GM23338 (cell line): ENCODE measurements around the gene GSAP. TPM values are rescaled to one million over a fixed set of nuclear protein-coding genes. Genes with fewer than 3 reads are reported as not detected.
A peak's percentile ranks its signal among the peaks of the same experiment; 100 is the strongest.

ENCODE experiments used
- ATAC-seq: fragments of 200-7000 bp; cut with Tn5 transposase; 3 replicates; pipeline ENCODE4 v1.9.1; 2020
- DNase-seq: peaks from one replicate; pipeline ENCODE4 v3.0.0-alpha.2; 2015; ENCODE audit warnings: low spot score
- H2AFZ ChIP-seq: fragments of 200-600 bp; sonication (generic); 2 replicates; pipeline ENCODE4 v1.8.0; 2016; ENCODE audit warnings: antibody characterized with exemption, mild to moderate bottlenecking, moderate library complexity
- H3F3A ChIP-seq: fragments of 200-600 bp; sonication (generic); replicated peaks from 2 replicates; pipeline ENCODE4 v1.8.0; 2017; ENCODE audit warnings: antibody characterized with exemption, mixed run types, low read depth
- H3K27ac ChIP-seq: fragments of 200-600 bp; sonication (generic); 2 replicates; pipeline ENCODE4 v1.6.1; 2016; ENCODE audit warnings: low read depth
- H3K27me3 ChIP-seq: fragments of 200-600 bp; sonication (generic); 2 replicates; pipeline ENCODE4 v1.8.0; 2016; ENCODE audit warnings: mild to moderate bottlenecking, mixed run types, moderate library complexity; ENCODE audit not compliant: insufficient read depth
- H3K36me3 ChIP-seq: fragments of 200-600 bp; sonication (generic); 2 replicates; pipeline ENCODE4 v1.8.0; 2016; ENCODE audit warnings: mild to moderate bottlenecking; ENCODE audit not compliant: insufficient read depth
- H3K4me1 ChIP-seq: fragments of 200-600 bp; sonication (generic); 2 replicates; pipeline ENCODE4 v1.8.0; 2016; ENCODE audit warnings: mild to moderate bottlenecking, moderate library complexity; ENCODE audit not compliant: insufficient read depth
- H3K4me2 ChIP-seq: fragments of 200-600 bp; sonication (generic); 2 replicates; pipeline ENCODE4 v1.7.1; 2017; ENCODE audit warnings: mixed run types
- H3K4me3 ChIP-seq: fragments of 200-600 bp; sonication (generic); 2 replicates; pipeline ENCODE4 v1.6.1; 2016; ENCODE audit warnings: mixed run types
- H3K79me2 ChIP-seq: fragments of 200-600 bp; sonication (generic); replicated peaks from 2 replicates; pipeline ENCODE4 v1.8.0; 2017; ENCODE audit warnings: mild to moderate bottlenecking; ENCODE audit not compliant: insufficient read depth
- H3K9me2 ChIP-seq: fragments of 200-600 bp; sonication (generic); 2 replicates; pipeline ENCODE4 v1.8.0; 2017; ENCODE audit not compliant: insufficient read depth
- H4K20me1 ChIP-seq: fragments of 200-600 bp; sonication (generic); replicated peaks from 2 replicates; pipeline ENCODE4 v1.8.0; 2017; ENCODE audit warnings: mild to moderate bottlenecking; ENCODE audit not compliant: insufficient read depth
- H3K27ac Mint-ChIP-seq: 2 replicates; pipeline ENCODE4 v1.8.0; 2020; ENCODE audit warnings: inconsistent platforms, mild to moderate bottlenecking, moderate library complexity, mixed read lengths
- H3K27me3 Mint-ChIP-seq: 3 replicates; pipeline ENCODE4 v1.8.0; 2022; ENCODE audit warnings: low read depth, mild to moderate bottlenecking, moderate library complexity, mixed read lengths, inconsistent platforms; ENCODE audit not compliant: insufficient read depth, poor library complexity
- H3K36me3 Mint-ChIP-seq: 3 replicates; pipeline ENCODE4 v1.8.0; 2021; ENCODE audit warnings: low read depth, mild to moderate bottlenecking, inconsistent platforms, moderate library complexity, mixed read lengths
- H3K4me1 Mint-ChIP-seq: 3 replicates; pipeline ENCODE4 v1.8.0; 2020; ENCODE audit warnings: mild to moderate bottlenecking, inconsistent platforms, mixed read lengths
- H3K4me3 Mint-ChIP-seq: 3 replicates; pipeline ENCODE4 v1.8.0; 2021; ENCODE audit warnings: moderate library complexity, mild to moderate bottlenecking, inconsistent platforms, mixed read lengths
- H3K9me3 Mint-ChIP-seq: 3 replicates; pipeline ENCODE4 v1.8.0; 2020; ENCODE audit warnings: moderate library complexity, mild to moderate bottlenecking, inconsistent platforms, mixed read lengths
- EZH2 ChIP-seq: fragments of 200-600 bp; sonication (generic); IDR thresholded peaks from one replicate; pipeline ENCODE4 v1.8.0; 2017; ENCODE audit warnings: antibody characterized with exemption, mild to moderate bottlenecking, low read depth; ENCODE audit not compliant: unreplicated experiment
- EZH2phosphoT487 ChIP-seq: fragments of 200-600 bp; sonication (generic); IDR thresholded peaks from one replicate; pipeline ENCODE4 v1.8.1; 2018; ENCODE audit warnings: antibody characterized with exemption; ENCODE audit not compliant: unreplicated experiment
- JUNB ChIP-seq: IDR thresholded peaks from one replicate; pipeline ENCODE4 v1.6.1; 2016; ENCODE audit warnings: antibody characterized with exemption; ENCODE audit not compliant: unreplicated experiment
- NANOG ChIP-seq: IDR thresholded peaks from 2 replicates; pipeline ENCODE4 v1.6.1; 2016; ENCODE audit warnings: antibody characterized with exemption, borderline replicate concordance
- POLR2AphosphoS5 ChIP-seq: IDR thresholded peaks from 2 replicates; pipeline ENCODE4 v1.6.1; 2016; ENCODE audit warnings: antibody characterized with exemption, low read depth
- STAT1 ChIP-seq: IDR thresholded peaks from one replicate; pipeline ENCODE4 v1.6.1; 2016; ENCODE audit warnings: antibody characterized with exemption; ENCODE audit not compliant: unreplicated experiment
- ZNF114 ChIP-seq: fragments of 250-450 bp; sonication (Bioruptor Pico); IDR thresholded peaks from 2 replicates; pipeline ENCODE4 v1.5.0; 2020; ENCODE audit warnings: mild to moderate bottlenecking, moderate library complexity
- ZNF331 ChIP-seq: fragments of 250-450 bp; sonication (Bioruptor Pico); IDR thresholded peaks from 2 replicates; pipeline ENCODE4 v1.5.0; 2020; ENCODE audit warnings: low read depth, mild to moderate bottlenecking, moderate library complexity
- polyA plus RNA-seq: library from polyadenylated mRNA; unstranded; fragments of >200 nt; fragmentation: Nextera tagmentation; extraction: Ambion mirVana; gene quantifications from 2 replicates; pipeline ENCODE4 v1.2.1, GENCODE V29; 2016
- total RNA-seq: library from RNA; depleted of rRNA; stranded (reverse); fragments of >200 nt; shearing (Covaris generic); gene quantifications from 2 replicates; pipeline ENCODE4 v1.2.3, GENCODE V29; 2014
- TF ChIP-seq, protein P1 (sequence below), 2 experiments: fragments of 200-600 bp in 1 of 2; sonication (generic) in 1 of 2; conservative IDR thresholded peaks; 2 replicates each; pipeline versions ENCODE4 v1.5.1 to v1.6.1; 2016 to 2017; ENCODE audit warnings: antibody characterized with exemption in 2 of 2, low read depth in 2 of 2, mild to moderate bottlenecking in 2 of 2, moderate library complexity in 1 of 2
- TF ChIP-seq, protein P2 (sequence below): fragments of 250-450 bp; sonication (Bioruptor Pico); IDR thresholded peaks from 2 replicates; pipeline ENCODE4 v1.5.0; 2020; ENCODE audit warnings: mild to moderate bottlenecking, moderate library complexity
- TF ChIP-seq, protein P3 (sequence below): IDR thresholded peaks from one replicate; pipeline ENCODE4 v1.6.1; 2018; ENCODE audit warnings: antibody characterized with exemption; ENCODE audit not compliant: unreplicated experiment

GSAP gene
- total and polyA plus RNA-seq, 2 experiments from 2014 or later, result 0.63 to 1.1 TPM

DNA sequence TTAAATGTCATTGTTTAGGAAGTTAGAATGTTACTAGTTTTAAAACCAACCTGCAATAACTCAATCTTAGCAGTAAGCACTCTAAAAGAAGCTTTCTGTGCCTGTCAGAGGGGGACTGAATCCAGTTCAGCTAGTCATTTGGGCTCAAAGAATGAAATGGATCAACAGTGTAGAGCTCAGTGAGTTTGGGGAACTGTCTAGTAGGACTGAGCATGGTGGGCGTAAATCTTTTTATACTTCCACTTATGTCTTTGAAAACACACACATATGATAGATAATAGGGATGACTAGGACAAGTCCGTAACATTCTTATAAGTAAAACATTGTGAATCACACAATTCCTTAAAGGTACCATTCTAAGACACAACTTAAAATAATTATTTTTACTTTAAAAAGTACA is 11.5 kb downstream of the GSAP start (continued):
- TF ChIP-seq, protein P1, sequence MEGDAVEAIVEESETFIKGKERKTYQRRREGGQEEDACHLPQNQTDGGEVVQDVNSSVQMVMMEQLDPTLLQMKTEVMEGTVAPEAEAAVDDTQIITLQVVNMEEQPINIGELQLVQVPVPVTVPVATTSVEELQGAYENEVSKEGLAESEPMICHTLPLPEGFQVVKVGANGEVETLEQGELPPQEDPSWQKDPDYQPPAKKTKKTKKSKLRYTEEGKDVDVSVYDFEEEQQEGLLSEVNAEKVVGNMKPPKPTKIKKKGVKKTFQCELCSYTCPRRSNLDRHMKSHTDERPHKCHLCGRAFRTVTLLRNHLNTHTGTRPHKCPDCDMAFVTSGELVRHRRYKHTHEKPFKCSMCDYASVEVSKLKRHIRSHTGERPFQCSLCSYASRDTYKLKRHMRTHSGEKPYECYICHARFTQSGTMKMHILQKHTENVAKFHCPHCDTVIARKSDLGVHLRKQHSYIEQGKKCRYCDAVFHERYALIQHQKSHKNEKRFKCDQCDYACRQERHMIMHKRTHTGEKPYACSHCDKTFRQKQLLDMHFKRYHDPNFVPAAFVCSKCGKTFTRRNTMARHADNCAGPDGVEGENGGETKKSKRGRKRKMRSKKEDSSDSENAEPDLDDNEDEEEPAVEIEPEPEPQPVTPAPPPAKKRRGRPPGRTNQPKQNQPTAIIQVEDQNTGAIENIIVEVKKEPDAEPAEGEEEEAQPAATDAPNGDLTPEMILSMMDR (conservative IDR thresholded peaks at IDR 0.05; ENCODE audit: low read depth in 2 of 2), result no peak
- TF ChIP-seq ZNF331 (CRISPR knock-in tag) (no peak), ZNF114 (no peak), STAT1 (no peak), EZH2 (no peak), NANOG (no peak)

DNA sequence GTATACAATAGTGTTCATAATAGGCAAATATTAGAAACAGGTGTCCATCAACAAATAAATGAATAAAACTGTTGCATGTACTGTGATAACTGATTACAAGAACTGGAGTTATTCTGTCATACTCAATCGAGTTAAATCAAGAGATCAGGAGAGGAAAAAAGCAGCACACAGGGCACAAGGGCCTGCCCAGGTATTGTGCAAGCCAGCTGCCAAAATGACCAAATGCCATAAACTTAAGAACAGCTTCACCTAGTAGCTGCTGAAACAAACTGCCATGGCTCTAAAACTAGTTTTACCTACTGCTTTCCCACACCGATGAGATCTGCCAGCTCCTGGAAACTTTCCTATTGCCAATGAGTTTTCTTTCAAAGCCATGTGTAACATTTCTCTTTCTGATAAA is 12.2 kb downstream of the GSAP start:
- H3K36me3 Mint-ChIP-seq, result no peaks in the 10 kb centered on the region
- H3F3A ChIP-seq, result no peaks in the 10 kb centered on the region
- H3K27me3 ChIP-seq, result no peaks in the 10 kb centered on the region
- no peaks in the 10 kb centered on the region for H3K9me2 ChIP-seq
- ATAC-seq, result no peak
- peaks cover 11% of the 10 kb centered on the region; the same call in 2 of the 3 replicates for H3K4me1 Mint-ChIP-seq
- DNase-seq, result no peak
- H3K4me2 ChIP-seq, result no peak overlapping the region
- H3K79me2 ChIP-seq, result no peaks in the 10 kb centered on the region
- H3K4me3 Mint-ChIP-seq, result no peak overlapping the region
- H4K20me1 ChIP-seq, result no peaks in the 10 kb centered on the region
- H3K27ac ChIP-seq, result no peak overlapping the region
- H3K27ac Mint-ChIP-seq, result no peak overlapping the region
- H3K4me3 ChIP-seq, result no peak overlapping the region
- no peaks in the 10 kb centered on the region for H3K36me3 ChIP-seq
- peaks cover 2% of the 10 kb centered on the region for H3K27me3 Mint-ChIP-seq
- H3K4me1 ChIP-seq, result peaks cover 11% of the 10 kb centered on the region
- peak overlapping the region; percentile 11; the same call in 1 of the 2 replicates for H2AFZ ChIP-seq
- no peaks in the 10 kb centered on the region for H3K9me3 Mint-ChIP-seq
- TF ChIP-seq, protein P2, sequence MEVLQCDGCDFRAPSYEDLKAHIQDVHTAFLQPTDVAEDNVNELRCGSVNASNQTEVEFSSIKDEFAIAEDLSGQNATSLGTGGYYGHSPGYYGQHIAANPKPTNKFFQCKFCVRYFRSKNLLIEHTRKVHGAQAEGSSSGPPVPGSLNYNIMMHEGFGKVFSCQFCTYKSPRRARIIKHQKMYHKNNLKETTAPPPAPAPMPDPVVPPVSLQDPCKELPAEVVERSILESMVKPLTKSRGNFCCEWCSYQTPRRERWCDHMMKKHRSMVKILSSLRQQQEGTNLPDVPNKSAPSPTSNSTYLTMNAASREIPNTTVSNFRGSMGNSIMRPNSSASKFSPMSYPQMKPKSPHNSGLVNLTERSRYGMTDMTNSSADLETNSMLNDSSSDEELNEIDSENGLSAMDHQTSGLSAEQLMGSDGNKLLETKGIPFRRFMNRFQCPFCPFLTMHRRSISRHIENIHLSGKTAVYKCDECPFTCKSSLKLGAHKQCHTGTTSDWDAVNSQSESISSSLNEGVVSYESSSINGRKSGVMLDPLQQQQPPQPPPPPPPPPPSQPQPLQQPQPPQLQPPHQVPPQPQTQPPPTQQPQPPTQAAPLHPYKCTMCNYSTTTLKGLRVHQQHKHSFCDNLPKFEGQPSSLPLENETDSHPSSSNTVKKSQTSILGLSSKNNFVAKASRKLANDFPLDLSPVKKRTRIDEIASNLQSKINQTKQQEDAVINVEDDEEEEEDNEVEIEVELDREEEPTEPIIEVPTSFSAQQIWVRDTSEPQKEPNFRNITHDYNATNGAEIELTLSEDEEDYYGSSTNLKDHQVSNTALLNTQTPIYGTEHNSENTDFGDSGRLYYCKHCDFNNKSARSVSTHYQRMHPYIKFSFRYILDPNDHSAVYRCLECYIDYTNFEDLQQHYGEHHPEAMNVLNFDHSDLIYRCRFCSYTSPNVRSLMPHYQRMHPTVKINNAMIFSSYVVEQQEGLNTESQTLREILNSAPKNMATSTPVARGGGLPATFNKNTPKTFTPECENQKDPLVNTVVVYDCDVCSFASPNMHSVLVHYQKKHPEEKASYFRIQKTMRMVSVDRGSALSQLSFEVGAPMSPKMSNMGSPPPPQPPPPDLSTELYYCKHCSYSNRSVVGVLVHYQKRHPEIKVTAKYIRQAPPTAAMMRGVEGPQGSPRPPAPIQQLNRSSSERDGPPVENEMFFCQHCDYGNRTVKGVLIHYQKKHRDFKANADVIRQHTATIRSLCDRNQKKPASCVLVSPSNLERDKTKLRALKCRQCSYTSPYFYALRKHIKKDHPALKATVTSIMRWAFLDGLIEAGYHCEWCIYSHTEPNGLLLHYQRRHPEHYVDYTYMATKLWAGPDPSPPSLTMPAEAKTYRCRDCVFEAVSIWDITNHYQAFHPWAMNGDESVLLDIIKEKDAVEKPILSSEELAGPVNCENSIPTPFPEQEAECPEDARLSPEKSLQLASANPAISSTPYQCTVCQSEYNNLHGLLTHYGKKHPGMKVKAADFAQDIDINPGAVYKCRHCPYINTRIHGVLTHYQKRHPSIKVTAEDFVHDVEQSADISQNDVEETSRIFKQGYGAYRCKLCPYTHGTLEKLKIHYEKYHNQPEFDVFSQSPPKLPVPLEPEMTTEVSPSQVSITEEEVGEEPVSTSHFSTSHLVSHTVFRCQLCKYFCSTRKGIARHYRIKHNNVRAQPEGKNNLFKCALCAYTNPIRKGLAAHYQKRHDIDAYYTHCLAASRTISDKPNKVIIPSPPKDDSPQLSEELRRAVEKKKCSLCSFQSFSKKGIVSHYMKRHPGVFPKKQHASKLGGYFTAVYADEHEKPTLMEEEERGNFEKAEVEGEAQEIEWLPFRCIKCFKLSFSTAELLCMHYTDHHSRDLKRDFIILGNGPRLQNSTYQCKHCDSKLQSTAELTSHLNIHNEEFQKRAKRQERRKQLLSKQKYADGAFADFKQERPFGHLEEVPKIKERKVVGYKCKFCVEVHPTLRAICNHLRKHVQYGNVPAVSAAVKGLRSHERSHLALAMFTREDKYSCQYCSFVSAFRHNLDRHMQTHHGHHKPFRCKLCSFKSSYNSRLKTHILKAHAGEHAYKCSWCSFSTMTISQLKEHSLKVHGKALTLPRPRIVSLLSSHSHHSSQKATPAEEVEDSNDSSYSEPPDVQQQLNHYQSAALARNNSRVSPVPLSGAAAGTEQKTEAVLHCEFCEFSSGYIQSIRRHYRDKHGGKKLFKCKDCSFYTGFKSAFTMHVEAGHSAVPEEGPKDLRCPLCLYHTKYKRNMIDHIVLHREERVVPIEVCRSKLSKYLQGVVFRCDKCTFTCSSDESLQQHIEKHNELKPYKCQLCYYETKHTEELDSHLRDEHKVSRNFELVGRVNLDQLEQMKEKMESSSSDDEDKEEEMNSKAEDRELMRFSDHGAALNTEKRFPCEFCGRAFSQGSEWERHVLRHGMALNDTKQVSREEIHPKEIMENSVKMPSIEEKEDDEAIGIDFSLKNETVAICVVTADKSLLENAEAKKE, result no peak
- TF ChIP-seq NANOG (no peak), JUNB (no peak), POLR2AphosphoS5 (no peak), ZNF331 (CRISPR knock-in tag) (no peak), ZNF114 (no peak), EZH2phosphoT487 (no peak), EZH2 (no peak), STAT1 (no peak)
- TF ChIP-seq, protein P1 (conservative IDR thresholded peaks at IDR 0.05; ENCODE audit: low read depth in 2 of 2), result no peak
- TF ChIP-seq, protein P3, sequence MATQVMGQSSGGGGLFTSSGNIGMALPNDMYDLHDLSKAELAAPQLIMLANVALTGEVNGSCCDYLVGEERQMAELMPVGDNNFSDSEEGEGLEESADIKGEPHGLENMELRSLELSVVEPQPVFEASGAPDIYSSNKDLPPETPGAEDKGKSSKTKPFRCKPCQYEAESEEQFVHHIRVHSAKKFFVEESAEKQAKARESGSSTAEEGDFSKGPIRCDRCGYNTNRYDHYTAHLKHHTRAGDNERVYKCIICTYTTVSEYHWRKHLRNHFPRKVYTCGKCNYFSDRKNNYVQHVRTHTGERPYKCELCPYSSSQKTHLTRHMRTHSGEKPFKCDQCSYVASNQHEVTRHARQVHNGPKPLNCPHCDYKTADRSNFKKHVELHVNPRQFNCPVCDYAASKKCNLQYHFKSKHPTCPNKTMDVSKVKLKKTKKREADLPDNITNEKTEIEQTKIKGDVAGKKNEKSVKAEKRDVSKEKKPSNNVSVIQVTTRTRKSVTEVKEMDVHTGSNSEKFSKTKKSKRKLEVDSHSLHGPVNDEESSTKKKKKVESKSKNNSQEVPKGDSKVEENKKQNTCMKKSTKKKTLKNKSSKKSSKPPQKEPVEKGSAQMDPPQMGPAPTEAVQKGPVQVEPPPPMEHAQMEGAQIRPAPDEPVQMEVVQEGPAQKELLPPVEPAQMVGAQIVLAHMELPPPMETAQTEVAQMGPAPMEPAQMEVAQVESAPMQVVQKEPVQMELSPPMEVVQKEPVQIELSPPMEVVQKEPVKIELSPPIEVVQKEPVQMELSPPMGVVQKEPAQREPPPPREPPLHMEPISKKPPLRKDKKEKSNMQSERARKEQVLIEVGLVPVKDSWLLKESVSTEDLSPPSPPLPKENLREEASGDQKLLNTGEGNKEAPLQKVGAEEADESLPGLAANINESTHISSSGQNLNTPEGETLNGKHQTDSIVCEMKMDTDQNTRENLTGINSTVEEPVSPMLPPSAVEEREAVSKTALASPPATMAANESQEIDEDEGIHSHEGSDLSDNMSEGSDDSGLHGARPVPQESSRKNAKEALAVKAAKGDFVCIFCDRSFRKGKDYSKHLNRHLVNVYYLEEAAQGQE, result no peak
